Mammary epithelial cell (primary cell): ENCODE data around the gene SMIM41.

Experiments used
- CTCF ChIP-seq, 2 donors: IDR thresholded peaks in 1 of 2; conservative IDR thresholded peaks in 1 of 2; 2 replicates each; pipeline ENCODE4 v1.5.1; 2011 to 2012; ENCODE audit warnings: inconsistent platforms in 2 of 2, low read length in 2 of 2, mild to moderate bottlenecking in 2 of 2, control low read depth in 1 of 2, low read depth in 1 of 2; ENCODE audit not compliant: insufficient read depth in 1 of 2; ENCODE audit errors: extremely low read depth in 1 of 2
- EZH2 ChIP-seq: IDR thresholded peaks from 2 replicates; pipeline ENCODE4 v1.6.1; 2012; ENCODE audit warnings: low read length, inconsistent platforms, borderline replicate concordance

DNA sequence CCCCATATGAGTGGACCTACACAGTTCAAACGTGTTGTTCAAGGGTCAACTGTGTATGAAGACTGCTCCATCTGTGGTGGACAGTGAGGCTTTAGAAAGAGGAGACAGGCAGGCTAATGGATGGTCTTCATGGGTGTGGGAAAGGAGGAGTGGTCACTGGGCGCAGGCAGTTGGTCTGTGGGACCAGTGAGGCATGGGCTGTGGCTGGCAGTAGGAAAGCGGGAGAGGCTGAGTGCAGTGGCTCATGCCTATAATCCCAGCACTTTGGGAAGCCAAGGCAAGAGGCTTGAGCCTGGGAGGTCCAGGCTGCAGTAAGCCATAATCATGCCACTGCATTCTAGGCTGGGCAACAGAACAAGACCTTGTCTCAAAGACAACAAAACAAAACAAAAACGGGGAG, 30.2 kb upstream of the SMIM41 start:
- TF ChIP-seq CTCF (conservative IDR thresholded peaks at IDR 0.05 in 1 of 2, IDR thresholded peaks at IDR 0.05 in 1 of 2; ENCODE audit: extremely low read depth in 1 of 2, insufficient read depth in 1 of 2, low read depth in 1 of 2, low read length in 2 of 2) = no peak
- TF ChIP-seq EZH2 = no peak
